Panc1 (cell line): ENCODE data around the gene ATP4A. TPM values are rescaled to one million over a fixed set of nuclear protein-coding genes. Genes with fewer than 3 reads are reported as not detected.

ENCODE experiments used
- ATAC-seq: fragments of 200-7000 bp; cut with Tn5 transposase; 2 replicates; pipeline ENCODE4 v1.9.1; 2020; ENCODE audit warnings: mild to moderate bottlenecking, moderate library complexity
- Bru-seq: library from RNA; stranded (reverse); fragments of 400-500 nt; gene quantifications from one replicate; lab custom pipeline; 2021; lab: Mats Ljungman, UMichigan
- BruChase-seq, 2 experiments: library from RNA; stranded (reverse); fragments of 400-500 nt; gene quantifications; one replicate each; lab custom pipeline; 2021; lab: Mats Ljungman, UMichigan
- BruUV-seq: library from RNA; stranded (reverse); fragments of 400-500 nt; replicated peaks from 2 replicates; lab custom pipeline; 2021; lab: Mats Ljungman, UMichigan
- CTCF ChIA-PET: fragments of 300-600 bp; sonication (Branson Sonifier 250); formaldehyde crosslinking; loops from one replicate; lab custom pipeline; 2022; ENCODE audit warnings: antibody characterized with exemption; lab: Charles Lee
- POLR2A ChIA-PET: fragments of 300-600 bp; sonication (Branson Sonifier 250); formaldehyde crosslinking; loops from one replicate; lab custom pipeline; 2022; ENCODE audit warnings: antibody characterized with exemption; lab: Charles Lee
- DNase-seq: peaks from one replicate; pipeline ENCODE4 v3.0.0-alpha.2; 2010; ENCODE audit warnings: low read depth, low spot score
- H3K27ac ChIP-seq: 2 replicates; pipeline ENCODE4 v1.5.1; 2011; ENCODE audit warnings: mild to moderate bottlenecking, low read length, inconsistent platforms
- H3K27me3 ChIP-seq: fragments of 200-500 bp; sonication (Bioruptor generic); 2 replicates; pipeline ENCODE4 v1.6.0; 2014; ENCODE audit warnings: low read length, inconsistent platforms; ENCODE audit not compliant: control insufficient read depth, insufficient read depth
- H3K36me3 ChIP-seq: fragments of 200-500 bp; sonication (Bioruptor generic); 2 replicates; pipeline ENCODE4 v1.5.1; 2014; ENCODE audit warnings: inconsistent platforms, mild to moderate bottlenecking, low read length, moderate library complexity; ENCODE audit not compliant: control insufficient read depth, insufficient read depth
- H3K4me1 ChIP-seq: 2 replicates; pipeline ENCODE4 v1.5.1; 2011; ENCODE audit warnings: inconsistent platforms, mild to moderate bottlenecking, low read length, moderate library complexity; ENCODE audit not compliant: control insufficient read depth, insufficient read depth
- H3K4me3 ChIP-seq, 2 experiments: 2 replicates each; pipeline ENCODE4 v1.5.1; 2011 to 2012; ENCODE audit warnings: low read depth in 2 of 2, low read length in 2 of 2, mild to moderate bottlenecking in 2 of 2, inconsistent platforms in 1 of 2, moderate library complexity in 1 of 2
- H3K9me3 ChIP-seq: fragments of 200-500 bp; sonication (Bioruptor generic); 2 replicates; pipeline ENCODE4 v1.5.1; 2014; ENCODE audit warnings: low read depth, mild to moderate bottlenecking, inconsistent platforms, low read length, moderate library complexity; ENCODE audit not compliant: control insufficient read depth, insufficient read depth
- POLR2AphosphoS5 ChIP-seq: IDR thresholded peaks from 2 replicates; pipeline ENCODE4 v1.6.1; 2012; ENCODE audit warnings: mild to moderate bottlenecking, low read depth, low read length, moderate library complexity
- REST ChIP-seq, 2 experiments: IDR thresholded peaks; 2 replicates each; pipeline ENCODE4 v1.6.1; 2011 to 2012; ENCODE audit warnings: low read depth in 2 of 2, control low read depth in 1 of 2, low read length in 1 of 2, mild to moderate bottlenecking in 1 of 2, moderate library complexity in 1 of 2; ENCODE audit not compliant: insufficient read depth in 1 of 2
- SIN3A ChIP-seq: IDR thresholded peaks from 2 replicates; pipeline ENCODE4 v1.6.1; 2012; ENCODE audit warnings: low read depth, mild to moderate bottlenecking, low read length, moderate library complexity, borderline replicate concordance; ENCODE audit not compliant: insufficient read depth
- TCF7L2 ChIP-seq: IDR thresholded peaks from 2 replicates; pipeline ENCODE4 v1.6.1; 2011; ENCODE audit warnings: mild to moderate bottlenecking, low read depth, low read length, inconsistent platforms
- in situ Hi-C: cut with HindIII; loops from 2 replicates; pipeline ENCODE4 v1.10.0; 2016; ENCODE audit warnings: low sequenced_read_pairs, low pct_unique_long_range_greater_than_20kb
- intact Hi-C: fragments of 100-400 bp; cut with micrococcal nuclease; formaldehyde crosslinking; loops from one replicate; pipeline ENCODE4 v1.10.0; 2022; ENCODE audit not compliant: unreplicated experiment
- long read RNA-seq: library from polyadenylated mRNA; unstranded; transcript quantifications from one replicate; pipeline ENCODE4 v2.0.0, GENCODE V29; 2021; ENCODE audit not compliant: unreplicated experiment
- polyA plus RNA-seq: library from polyadenylated mRNA; unstranded; fragments of >200 nt; gene quantifications from one replicate; pipeline ENCODE4 v1.2.1, GENCODE V29; 2012; ENCODE audit warnings: missing spikeins; ENCODE audit not compliant: insufficient read length
- total RNA-seq: library from RNA; stranded (reverse); gene quantifications from one replicate; pipeline ENCODE4 v1.2.1, GENCODE V29; 2021; ENCODE audit not compliant: unreplicated experiment
- TF ChIP-seq, protein P1 (sequence below): fragments of 450-650 bp; IDR thresholded peaks from 2 replicates; pipeline ENCODE4 v1.5.1; 2017; ENCODE audit warnings: mild to moderate bottlenecking

ATP4A gene
- not detected for total RNA-seq
- 0.16 TPM for polyA plus RNA-seq
- percentile 3 among the genes with signal in this experiment for Bru-seq, nascent RNA
- not detected for BruChase-seq, experiment 1, labeled RNA remaining after a 2-hour chase
- BruChase-seq, experiment 2, labeled RNA remaining after a 6-hour chase = not detected
- long read RNA-seq, partial matches to known transcripts = 0 of 1 reads
- long read RNA-seq, other reads (novel, unspliced or antisense) = 1 of 1 reads

- BruUV-seq = no TSS peak
- peaks cover 8% of the 10 kb centered on the region; the same call in 1 of the 2 replicates for H3K27me3 ChIP-seq
- no peak within 1 kb of the TSS for H3K27ac ChIP-seq
- ChIA-PET CTCF (interaction anchor here (0.6 kb wide), 1 partner anchor 34 kb away, joined by 8 read pairs; no protein-coding TSS in a partner anchor), POLR2A (interaction anchor here (0.6 kb wide), 1 partner anchor 44 kb away, joined by 3 read pairs; no protein-coding TSS in a partner anchor)
- TF ChIP-seq REST (IDR thresholded peaks at IDR 0.05; ENCODE audit: insufficient read depth in 1 of 2, low read depth in 2 of 2, low read length in 1 of 2) (no peak), POLR2AphosphoS5 (no peak), TCF7L2 (no peak), SIN3A (no peak)
- TF ChIP-seq, protein P1, sequence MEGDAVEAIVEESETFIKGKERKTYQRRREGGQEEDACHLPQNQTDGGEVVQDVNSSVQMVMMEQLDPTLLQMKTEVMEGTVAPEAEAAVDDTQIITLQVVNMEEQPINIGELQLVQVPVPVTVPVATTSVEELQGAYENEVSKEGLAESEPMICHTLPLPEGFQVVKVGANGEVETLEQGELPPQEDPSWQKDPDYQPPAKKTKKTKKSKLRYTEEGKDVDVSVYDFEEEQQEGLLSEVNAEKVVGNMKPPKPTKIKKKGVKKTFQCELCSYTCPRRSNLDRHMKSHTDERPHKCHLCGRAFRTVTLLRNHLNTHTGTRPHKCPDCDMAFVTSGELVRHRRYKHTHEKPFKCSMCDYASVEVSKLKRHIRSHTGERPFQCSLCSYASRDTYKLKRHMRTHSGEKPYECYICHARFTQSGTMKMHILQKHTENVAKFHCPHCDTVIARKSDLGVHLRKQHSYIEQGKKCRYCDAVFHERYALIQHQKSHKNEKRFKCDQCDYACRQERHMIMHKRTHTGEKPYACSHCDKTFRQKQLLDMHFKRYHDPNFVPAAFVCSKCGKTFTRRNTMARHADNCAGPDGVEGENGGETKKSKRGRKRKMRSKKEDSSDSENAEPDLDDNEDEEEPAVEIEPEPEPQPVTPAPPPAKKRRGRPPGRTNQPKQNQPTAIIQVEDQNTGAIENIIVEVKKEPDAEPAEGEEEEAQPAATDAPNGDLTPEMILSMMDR = no peak
- peaks cover 6% of the 10 kb centered on the region; the same call in 1 of the 2 replicates for H3K4me1 ChIP-seq
- in situ Hi-C loops (no loop called here), intact Hi-C loops (no loop called here)
- H3K9me3 ChIP-seq = no peaks in the 10 kb centered on the region
- ATAC-seq (no peak), DNase-seq (no peak)
- no peak within 1 kb of the TSS for H3K4me3 ChIP-seq
- no peaks in the 10 kb centered on the region for H3K36me3 ChIP-seq
Observed at GRCh38 chr19:35563207-35563829, at the start of gene ATP4A. Gene ATP4A (minus strand): TSS chr19:35563658. CDS start chr19:35563629, 29 bp downstream.

DNA sequence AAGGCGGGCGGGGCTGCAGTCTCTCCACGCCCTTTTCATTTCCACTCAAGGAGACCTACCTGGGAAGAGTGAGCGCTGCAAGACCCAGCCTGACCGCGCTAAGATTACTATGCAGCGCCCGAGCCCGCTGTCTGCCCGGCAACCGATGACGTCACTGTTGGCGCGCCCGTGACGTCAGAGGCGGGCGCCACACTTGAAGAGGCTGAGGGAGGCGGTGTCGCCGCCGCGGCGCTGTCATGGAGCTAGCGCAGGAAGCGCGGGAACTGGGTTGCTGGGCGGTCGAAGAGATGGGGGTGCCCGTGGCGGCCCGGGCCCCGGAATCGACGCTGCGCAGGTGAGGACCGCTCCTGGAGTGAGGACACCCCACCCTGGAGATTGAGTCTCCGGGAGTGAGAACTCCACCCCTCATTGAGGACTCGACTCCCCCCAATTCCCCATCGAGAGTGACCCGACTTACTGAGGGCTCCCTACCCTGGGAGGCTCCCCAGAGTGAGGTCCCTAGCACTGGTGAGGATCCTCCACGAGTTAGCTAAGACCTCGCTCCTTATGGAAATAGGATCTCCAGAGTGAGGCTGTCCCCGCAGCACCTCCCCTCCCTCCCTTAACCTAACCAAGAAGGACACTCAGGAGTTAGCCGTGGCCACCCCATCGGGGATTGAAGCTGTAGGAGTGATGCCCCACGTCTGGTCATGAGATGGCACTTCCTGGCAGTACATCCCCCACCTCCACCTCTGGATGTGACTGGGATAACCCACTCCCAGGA lies 49.3 kb upstream of the ATP4A start, which contains the start of gene HAUS5:
HAUS5 (plus strand) TSS at position 177 of the 763 bp plus-strand sequence; CDS start at position 237, 60 bp downstream.
- Histone ChIP-seq H3K4me1 (no peaks in the 10 kb centered on the region), H3K4me3 (peak within 1 kb of the TSS; percentile 71 to 75), H3K9me3 (no peaks in the 10 kb centered on the region; the same call in 1 of the 2 replicates), H3K36me3 (no peaks in the 10 kb centered on the region), H3K27ac (peak within 1 kb of the TSS; percentile 80), H3K27me3 (no peaks in the 10 kb centered on the region)
- no TSS peak for BruUV-seq
- ATAC-seq (peak; percentile 99), DNase-seq (peak; percentile 66)
- in situ Hi-C loops = no loop called here
- ChIA-PET CTCF (interaction anchor here (0.5 to 0.6 kb wide), 4 partner anchors 55 to 1773 kb away, joined by 3 to 10 read pairs (median 5); no protein-coding TSS in a partner anchor), POLR2A (interaction anchor here (0.6 kb wide), 1 partner anchor 20 kb away, joined by 7 read pairs; no protein-coding TSS in a partner anchor)
- TF ChIP-seq, protein P1 = no peak
- TF ChIP-seq SIN3A (peak; percentile 75; the same call in 1 of the 2 replicates), REST (IDR thresholded peaks at IDR 0.05; ENCODE audit: insufficient read depth in 1 of 2, low read depth in 2 of 2, low read length in 1 of 2) (no peak), TCF7L2 (0 out of 2 replicates have a peak, but pooled peaks have one; percentile 35), POLR2AphosphoS5 (peak; percentile 74)
- intact Hi-C loops = no loop called here
